ENCODE measurements around the gene MVB12B. TPM values are rescaled to one million over a fixed set of nuclear protein-coding genes. Genes with fewer than 3 reads are reported as not detected.

MVB12B gene
- total RNA-seq, 4 donors from 2014 or later = 27.2 to 36.9 (median 33.2) TPM

DNA sequence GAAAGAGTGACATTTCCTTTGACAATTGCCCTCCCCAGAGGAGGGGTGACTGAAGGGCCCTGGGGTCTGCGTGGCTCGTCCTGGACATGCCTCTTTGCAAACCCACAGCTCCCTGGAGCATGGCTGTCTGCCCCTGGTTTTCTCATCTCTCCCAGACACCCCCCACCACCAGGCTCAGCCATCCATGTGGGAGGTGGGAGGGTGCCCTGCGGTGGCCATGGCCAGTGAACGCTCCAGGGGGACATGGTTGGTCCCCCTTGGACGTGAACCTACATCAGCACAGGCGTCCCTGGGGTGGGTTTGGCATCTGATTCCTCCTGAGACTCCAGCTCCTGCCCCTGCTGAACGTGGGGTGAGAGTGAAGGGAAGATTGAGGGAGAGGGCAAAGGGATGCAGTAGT is 219.4 kb downstream of the MVB12B start:
- DNase-seq (ENCODE audit: low spot score in 2 of 2) = no peak
- Histone ChIP-seq H3K27me3 (peaks cover 0 to 5% of the 10 kb centered on the region in 2 donors), H3K27ac (no peak overlapping the region), H3K36me3 (no peaks in the 10 kb centered on the region), H3K4me1 (no peaks in the 10 kb centered on the region), H3K4me3 (no peak overlapping the region), H3K9me3 (no peaks in the 10 kb centered on the region)
- WGBS, 2 donors = 71% methylated on average over 3 to 7 of the region's 7 CpGs
- TF ChIP-seq POLR2A (IDR thresholded peaks at IDR 0.05) (no peak), EP300 (IDR thresholded peaks at IDR 0.05) (no peak)
- TF ChIP-seq, protein P1, sequence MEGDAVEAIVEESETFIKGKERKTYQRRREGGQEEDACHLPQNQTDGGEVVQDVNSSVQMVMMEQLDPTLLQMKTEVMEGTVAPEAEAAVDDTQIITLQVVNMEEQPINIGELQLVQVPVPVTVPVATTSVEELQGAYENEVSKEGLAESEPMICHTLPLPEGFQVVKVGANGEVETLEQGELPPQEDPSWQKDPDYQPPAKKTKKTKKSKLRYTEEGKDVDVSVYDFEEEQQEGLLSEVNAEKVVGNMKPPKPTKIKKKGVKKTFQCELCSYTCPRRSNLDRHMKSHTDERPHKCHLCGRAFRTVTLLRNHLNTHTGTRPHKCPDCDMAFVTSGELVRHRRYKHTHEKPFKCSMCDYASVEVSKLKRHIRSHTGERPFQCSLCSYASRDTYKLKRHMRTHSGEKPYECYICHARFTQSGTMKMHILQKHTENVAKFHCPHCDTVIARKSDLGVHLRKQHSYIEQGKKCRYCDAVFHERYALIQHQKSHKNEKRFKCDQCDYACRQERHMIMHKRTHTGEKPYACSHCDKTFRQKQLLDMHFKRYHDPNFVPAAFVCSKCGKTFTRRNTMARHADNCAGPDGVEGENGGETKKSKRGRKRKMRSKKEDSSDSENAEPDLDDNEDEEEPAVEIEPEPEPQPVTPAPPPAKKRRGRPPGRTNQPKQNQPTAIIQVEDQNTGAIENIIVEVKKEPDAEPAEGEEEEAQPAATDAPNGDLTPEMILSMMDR (IDR thresholded peaks at IDR 0.05) = no peak

DNA sequence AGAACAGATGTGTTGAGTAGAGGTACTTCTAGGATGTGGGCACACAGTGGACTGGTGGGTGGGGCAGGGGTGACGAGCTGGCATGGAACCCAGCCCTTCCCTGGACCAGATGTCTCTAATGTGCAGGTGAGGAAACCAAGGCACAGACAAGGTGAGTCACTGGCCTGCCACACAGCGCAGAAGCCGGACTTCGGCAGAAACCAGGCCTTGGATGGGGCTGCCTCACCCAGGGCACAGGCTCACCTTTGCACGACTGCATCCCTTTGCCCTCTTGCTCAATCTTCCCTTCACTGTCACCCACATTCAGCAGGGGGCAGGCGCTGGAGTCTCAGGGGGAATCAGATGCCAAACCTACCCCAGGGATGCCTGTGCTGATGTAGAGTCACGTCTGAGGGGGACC is 221.7 kb downstream of the MVB12B start:
- Histone ChIP-seq H3K27me3 (peaks cover 0 to 5% of the 10 kb centered on the region in 2 donors), H3K27ac (no peak overlapping the region), H3K36me3 (no peaks in the 10 kb centered on the region), H3K4me1 (no peaks in the 10 kb centered on the region), H3K9me3 (no peaks in the 10 kb centered on the region), H3K4me3 (no peak overlapping the region)
- WGBS, 2 donors = 85 to 89% methylated on average over 3 to 7 of the region's 7 CpGs
- TF ChIP-seq POLR2A (IDR thresholded peaks at IDR 0.05) (no peak), EP300 (IDR thresholded peaks at IDR 0.05) (no peak)
- TF ChIP-seq, protein P1 (IDR thresholded peaks at IDR 0.05) = no peak
- DNase-seq (ENCODE audit: low spot score in 2 of 2) = no peak

DNA sequence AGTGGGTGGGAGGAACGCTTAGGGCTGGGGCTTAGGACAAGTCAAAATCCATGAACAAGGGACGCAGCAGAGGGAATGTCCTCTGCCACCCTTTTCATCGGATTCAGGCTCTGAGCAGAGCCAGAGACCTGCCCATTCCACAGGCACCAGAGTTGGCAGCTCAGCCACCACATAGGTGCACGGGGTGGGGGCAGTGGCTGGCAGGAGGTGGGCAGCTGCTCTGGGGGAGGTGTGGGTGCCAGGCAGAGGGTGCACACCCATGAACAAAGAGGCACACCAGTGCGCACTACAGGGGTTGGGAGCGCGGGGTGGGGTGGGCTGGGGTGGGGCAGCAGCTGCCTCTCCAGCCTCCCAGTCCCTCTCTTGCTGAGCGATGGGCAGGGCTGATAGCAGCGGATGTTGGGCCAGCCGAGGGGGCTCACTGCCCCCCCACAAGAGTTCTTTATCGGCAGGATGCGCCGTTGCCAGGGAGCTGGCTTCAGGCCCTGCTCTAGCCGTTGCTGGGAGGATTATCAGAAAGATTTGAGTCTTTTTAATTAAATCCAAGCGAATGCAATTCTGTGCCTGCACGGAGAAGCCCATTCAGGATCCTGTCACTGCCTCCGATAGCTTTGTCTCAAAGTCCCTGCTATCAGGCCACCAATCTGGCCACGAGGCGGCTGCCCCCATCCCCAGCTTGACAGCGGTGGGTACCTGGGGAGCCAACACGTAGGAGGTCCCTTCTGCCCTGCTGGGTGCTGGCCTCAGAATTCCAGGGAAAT is 222.8 kb downstream of the MVB12B start:
- Histone ChIP-seq H3K27ac (no peak overlapping the region), H3K9me3 (no peaks in the 10 kb centered on the region), H3K27me3 (peaks cover 0 to 5% of the 10 kb centered on the region in 2 donors), H3K4me1 (no peaks in the 10 kb centered on the region), H3K4me3 (no peak overlapping the region), H3K36me3 (no peaks in the 10 kb centered on the region)
- 64 to 70% methylated on average over 18 to 21 of the region's 21 CpGs for WGBS, 2 donors
- TF ChIP-seq EP300 (IDR thresholded peaks at IDR 0.05) (no peak), POLR2A (IDR thresholded peaks at IDR 0.05) (no peak)
- TF ChIP-seq, protein P1 (IDR thresholded peaks at IDR 0.05) = no peak
- DNase-seq (ENCODE audit: low spot score in 2 of 2) = no peak

DNA sequence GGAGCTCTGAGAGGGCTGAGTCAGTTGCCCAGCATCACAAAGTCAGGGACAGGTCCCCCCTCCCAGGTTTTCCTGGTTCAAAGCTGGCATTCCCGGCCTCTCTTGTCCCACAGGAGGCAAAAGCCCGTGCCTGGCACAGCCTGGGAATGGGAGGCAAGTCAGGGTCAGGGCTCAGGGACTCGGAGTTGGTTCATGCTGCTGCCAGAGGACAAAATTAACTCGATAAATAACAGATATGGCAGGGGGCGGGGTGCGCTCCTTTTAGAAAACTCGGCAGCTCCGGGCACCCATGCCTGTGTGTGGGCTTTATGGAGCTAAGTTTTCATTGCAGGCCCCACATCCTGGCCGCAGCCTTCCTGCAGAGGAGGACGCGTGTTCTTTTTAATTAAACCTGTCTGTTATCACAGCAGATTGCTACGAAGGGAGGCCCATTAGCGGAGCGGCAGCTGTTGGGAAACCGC is 224.3 kb downstream of the MVB12B start:
- peaks cover 0 to 5% of the 10 kb centered on the region in 2 donors for H3K27me3 ChIP-seq
- no peak overlapping the region for H3K27ac ChIP-seq
- H3K4me1 ChIP-seq = no peaks in the 10 kb centered on the region
- no peak for DNase-seq (ENCODE audit: low spot score in 2 of 2)
- 58 to 69% methylated on average over 13 to 15 of the region's 15 CpGs for WGBS, 2 donors
- H3K9me3 ChIP-seq = peaks cover 0 to 3% (median 0%) of the 10 kb centered on the region in 4 donors
- H3K4me3 ChIP-seq = no peak overlapping the region
- TF ChIP-seq, protein P1 (IDR thresholded peaks at IDR 0.05) = no peak
- TF ChIP-seq POLR2A (IDR thresholded peaks at IDR 0.05) (no peak), EP300 (IDR thresholded peaks at IDR 0.05) (no peak)
- H3K36me3 ChIP-seq = no peaks in the 10 kb centered on the region

DNA sequence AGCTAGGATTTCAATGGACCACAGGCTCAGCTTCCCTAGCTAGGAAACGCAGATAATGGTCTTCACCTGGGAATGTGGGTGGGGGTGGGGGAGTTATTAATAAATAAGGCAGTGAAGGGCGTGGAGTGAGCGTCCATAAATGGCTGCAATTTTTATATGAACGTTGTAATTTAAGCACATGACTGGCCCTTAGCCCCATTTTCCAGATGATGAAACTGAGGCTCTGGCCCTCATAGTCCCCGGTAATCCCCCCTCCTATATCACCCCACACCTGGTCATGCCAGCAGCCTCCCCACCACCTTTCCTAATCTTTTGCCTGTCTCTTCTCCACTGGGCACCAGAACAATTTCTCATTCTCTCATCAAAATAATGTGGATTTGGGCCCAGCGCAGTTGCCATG is 225.2 kb downstream of the MVB12B start:
- Histone ChIP-seq H3K4me1 (no peaks in the 10 kb centered on the region), H3K9me3 (peaks cover 0 to 3% (median 0%) of the 10 kb centered on the region in 4 donors), H3K4me3 (no peak overlapping the region), H3K36me3 (no peaks in the 10 kb centered on the region), H3K27ac (no peak overlapping the region), H3K27me3 (peaks cover 0 to 5% of the 10 kb centered on the region in 2 donors)
- no peak for DNase-seq (ENCODE audit: low spot score in 2 of 2)
- 91 to 92% methylated on average over 6 of the region's 6 CpGs for WGBS, 2 donors
- TF ChIP-seq EP300 (IDR thresholded peaks at IDR 0.05) = no peak
- TF ChIP-seq, protein P1 (IDR thresholded peaks at IDR 0.05) = no peak
- TF ChIP-seq POLR2A (IDR thresholded peaks at IDR 0.05) = no peak

Data from tibial nerve (tissue), 4 donors.